HG02623 (cell line): ENCODE results near the gene CFAP92.

Source experiments
- ATAC-seq: cut with Tn5 transposase; IDR thresholded peaks from one replicate; pipeline ENCODE4 v1.9.1; 2021; ENCODE audit warnings: moderate library complexity; ENCODE audit not compliant: unreplicated experiment

Gene CFAP92, protein sequence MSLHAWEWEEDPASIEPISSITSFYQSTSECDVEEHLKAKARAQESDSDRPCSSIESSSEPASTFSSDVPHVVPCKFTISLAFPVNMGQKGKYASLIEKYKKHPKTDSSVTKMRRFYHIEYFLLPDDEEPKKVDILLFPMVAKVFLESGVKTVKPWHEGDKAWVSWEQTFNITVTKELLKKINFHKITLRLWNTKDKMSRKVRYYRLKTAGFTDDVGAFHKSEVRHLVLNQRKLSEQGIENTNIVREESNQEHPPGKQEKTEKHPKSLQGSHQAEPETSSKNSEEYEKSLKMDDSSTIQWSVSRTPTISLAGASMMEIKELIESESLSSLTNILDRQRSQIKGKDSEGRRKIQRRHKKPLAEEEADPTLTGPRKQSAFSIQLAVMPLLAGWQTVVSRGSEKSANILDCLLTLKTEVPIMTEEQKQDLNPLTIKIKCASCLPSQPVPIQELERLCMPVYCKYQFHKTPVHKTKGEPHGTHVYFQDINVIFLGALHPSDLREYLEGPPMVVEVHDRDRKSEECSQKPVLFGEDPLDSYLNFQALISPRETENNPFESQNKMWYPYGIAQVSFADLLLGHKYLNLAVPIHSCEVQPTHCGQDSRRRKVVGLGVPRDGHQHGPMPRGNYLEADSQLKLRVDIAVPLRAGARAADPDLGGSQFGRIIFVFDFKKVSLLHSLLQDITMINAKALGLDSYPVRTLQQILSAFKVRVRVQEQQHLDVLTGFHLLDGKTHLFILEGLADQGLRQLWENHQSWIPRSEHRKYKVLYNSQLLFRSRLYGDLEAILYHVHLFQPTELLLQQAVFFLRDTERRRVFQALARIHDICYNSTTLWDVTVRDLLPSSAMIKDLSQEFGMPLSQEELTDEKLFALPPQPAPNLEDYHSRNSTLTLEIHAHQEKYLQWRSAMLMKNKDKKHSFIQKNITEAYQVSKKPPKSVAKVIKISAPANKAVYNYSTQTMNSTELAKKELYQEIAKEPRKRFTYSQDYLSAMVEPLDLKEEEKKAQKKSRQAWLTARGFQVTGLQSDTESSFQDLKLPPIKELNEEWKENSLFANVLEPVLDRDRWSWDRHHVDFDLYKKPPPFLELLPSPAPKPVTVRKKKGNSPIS

DNA sequence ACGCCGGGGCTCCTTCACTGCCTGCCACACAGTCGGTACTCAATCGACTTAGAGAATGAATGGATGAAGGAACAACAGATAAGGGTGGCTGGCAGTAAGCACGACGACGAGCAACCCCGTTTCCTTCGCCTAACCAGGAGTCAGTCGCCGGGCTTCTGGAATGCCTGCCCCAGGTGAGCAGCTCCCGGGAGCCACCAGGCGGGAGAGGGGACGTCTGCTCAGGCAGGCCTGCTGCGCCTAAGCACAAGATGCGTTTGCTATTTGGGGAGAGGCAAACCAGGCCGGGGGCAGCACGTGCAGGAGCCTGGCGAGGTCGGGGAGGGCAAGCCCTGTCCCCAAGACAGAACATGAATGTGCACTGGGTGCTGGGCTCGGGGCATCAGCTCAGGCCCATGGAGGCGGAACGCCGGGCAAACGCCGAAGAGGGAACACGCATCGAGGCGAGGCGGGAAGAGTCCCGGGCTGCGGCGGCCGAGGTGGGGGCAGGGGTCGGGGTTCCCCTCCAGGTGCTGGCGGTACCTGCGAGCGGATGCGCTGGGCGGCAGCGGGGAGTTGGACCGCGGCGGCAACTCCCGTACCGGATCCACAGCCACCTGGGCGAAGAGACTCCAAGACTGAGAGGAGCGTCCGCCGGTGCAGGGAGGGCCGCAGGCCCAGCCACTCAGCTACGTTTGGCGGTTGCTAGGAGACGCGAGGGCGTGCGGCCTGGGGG, at the start of gene CFAP92:
Gene CFAP92 (minus strand): TSS at position 616 of the 712 bp plus-strand sequence. CDS start 772 bp downstream, outside the sequence.
- ATAC-seq, result peak; percentile 73

GRCh38 chr3:129040579-129041300, 46.9 kb upstream of the CFAP92 start:
- ATAC-seq, result no peak

DNA sequence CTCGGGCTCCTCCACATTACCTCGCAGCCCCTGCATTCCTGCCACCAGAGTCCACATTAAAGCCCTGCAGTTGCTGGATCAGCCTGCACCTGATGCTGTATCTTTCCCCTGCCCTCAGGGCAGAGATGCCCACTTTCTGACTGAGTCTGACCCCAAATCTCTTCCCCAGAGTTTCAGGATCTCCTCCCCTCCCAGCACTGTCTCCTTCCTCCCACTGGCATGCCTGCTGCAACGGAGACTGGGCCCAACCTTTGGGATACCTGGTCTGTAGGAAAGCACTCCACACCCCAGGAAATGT, 46.1 kb upstream of the CFAP92 start:
- ATAC-seq, result no peak

DNA sequence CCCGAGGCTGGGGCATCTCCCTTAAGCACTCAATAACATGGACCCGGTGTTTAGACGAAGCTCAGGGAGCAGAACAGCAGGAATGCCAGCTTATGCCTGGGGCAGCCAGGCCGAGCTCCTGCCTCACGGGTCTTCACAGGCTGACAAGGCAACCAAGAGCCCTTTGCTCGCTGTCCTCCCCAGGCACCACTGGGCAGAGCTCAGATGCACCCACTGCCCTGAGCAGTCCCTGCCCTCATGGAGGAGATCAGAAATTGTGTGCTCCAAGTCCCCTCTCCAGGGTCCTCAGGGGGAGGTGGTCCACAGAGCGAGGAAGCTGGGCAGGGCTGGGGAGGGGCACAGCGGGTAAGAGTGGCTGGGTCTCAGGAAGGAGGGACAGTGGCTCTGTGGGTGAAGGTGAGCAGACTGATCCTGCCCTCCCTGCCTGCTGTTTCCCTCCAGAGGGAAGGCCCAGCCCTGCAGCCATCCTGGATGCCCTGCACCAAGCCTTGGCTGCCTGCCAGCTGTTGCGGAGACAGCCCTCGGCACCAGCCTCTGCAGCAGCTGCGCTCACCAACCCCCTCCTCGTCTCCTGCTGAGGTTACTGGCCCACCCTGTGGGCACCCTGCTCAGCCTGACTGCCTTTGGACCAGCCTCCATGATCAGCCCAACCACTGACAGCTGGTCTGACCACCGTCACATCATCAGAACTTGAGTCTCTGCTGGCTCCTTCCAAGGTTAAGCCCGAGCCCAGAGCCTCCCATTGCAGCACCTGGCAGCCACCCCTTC, 45.6 kb upstream of the CFAP92 start:
- no peak for ATAC-seq

DNA sequence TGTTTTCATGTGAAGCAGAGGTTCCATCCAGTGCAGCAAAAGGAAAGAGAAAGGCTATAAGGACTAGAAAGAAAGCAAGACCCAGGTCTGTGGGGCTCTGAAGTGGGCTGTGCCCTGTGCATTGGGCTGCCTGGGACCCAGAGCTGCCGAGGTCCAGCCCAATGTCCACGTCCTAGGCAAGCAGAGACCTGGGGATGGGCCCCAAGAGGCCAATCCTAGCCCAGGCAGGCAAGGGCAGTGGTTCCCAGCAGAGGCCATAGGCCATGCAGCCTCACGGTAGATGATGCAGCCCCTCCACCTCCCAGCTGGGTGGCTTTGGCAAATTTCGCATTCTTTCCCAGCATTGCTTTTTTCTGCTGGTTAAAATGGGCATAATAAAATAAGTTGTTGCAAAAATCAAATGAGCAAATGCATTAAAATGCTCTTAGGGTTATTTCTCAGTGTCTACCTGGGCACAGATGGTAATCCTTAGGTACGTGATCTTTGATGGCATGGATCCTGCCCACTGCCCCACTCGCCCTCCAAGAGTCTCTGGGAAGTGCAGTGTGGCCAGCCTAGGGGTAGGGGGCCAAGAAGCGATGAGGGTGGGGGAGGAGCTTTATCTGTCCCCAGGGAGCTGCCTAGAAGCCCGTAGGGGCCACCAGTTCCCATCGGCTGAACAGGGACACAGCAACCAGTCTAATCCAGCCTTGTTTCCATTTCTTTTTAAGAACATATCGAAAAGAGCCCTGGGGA, 44.4 kb upstream of the CFAP92 start:
- ATAC-seq, result no peak

DNA sequence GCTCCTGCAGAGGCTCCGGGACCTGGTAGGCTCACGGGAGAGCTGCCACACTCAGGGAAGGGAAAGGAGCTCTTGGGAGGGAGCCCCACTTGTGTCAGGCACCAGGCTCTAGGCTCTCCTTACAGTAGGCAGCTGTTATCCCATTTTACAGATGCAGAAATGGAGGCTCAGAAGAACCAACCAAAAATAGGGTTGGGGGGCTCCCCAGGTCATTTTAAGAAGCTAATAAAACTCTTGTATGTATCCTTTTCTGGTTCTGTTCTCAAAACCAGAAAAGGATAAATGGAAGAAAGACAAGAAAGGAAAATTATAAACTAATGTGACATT, 43.2 kb upstream of the CFAP92 start:
- no peak for ATAC-seq

DNA sequence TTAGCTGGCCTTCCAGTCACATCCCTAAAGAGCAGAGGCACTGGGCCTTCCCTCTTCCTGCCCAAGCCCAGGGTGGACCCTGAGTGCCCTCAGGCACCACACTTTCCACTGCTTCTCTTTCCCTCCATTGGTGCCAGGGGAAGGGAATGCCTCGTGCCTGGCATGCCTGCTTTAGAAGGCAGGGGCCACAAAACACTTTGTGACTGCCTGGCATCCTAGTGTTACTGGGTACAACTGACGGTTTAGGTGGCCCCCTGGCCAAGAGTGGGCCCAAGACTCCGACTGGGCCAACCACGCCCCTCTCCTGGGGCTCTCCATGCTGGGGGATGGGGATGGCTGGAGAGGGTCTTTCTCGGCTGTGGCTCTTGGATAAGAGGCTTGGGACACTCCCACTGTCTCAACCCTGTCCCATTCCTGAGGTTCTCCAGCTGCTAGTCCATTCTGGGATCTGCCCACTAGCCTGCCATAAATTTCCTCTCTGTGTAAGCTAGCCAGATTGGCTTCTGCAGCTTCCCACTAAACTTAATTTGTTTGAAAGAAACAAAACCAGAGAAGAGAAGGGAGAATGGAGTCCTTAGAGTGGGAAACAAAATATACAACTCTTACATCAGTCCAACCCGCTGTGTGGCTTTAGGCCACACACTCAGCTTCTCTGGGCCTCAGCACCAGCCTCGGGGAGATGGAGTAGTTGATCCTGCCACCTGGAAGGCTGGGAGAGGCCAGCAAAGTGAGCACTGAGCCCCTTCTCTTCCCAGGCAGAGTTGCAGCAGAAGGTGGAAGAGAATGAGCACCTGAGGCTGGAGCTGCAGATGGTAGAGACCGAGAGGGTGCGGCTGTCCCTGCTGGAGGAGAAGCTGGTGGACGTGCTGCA, 42.6 kb upstream of the CFAP92 start:
- ATAC-seq, result no peak

DNA sequence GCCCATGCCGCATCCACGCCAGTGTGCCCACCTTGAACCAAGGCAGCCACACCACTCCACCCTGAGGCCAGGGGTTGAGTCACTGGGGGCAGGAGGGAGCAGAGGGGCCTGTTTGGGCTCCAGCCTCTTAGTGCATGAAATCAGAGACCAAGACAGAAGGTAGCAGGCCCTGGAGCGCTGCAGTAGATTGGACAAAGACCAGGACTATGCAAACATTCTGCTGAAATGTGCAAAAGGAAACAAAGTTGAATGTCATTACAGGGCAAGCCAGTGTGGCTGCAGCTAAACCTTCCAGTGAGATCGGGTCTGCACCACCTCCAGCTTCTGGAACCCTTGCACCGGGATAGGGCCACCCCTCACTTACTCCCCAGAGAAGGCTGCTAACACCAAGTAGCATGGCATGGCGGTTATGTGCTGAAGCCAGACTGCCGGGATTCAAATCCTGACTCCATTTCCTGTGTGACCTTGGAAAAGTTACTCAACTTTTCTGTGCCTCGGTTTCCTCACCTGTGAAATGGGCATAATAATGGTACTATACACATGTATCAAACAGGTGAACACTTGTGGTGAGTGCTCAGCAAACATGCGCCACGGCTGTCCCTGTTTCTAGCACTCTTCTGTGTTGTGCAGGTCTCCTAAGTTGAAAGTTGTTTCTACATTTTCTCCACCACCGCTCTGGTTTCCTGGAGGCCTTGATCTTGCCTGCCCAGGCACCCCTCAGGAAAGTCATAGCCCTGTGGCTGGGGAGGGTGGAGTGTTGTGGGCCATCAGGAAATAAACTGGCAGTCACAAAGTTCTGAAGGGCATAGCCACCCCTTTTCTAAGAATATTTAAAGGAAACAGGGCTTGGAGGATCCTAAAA, 41.7 kb upstream of the CFAP92 start:
- ATAC-seq, result no peak

DNA sequence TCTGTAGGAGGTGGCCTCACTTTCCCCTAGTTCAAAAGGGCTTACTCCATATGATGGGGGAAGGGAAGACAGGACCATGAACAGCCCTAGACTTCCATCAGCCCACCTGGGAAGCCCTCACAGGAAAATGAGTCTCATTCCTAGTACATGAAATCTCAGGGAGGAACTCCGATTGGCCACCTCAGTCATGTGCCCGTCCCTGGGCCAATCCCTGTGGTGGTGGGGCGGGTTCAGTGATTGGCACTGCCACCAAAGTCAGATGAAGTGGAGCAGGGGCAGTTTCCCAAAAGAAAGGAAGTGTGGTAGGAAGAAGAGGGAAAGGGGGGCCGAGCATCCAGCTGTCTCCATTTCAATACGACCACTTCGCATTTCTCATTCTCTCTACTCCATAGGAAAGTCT, 40.8 kb upstream of the CFAP92 start:
- no peak for ATAC-seq

GRCh38 chr3:129033633-129034321, 39.9 kb upstream of the CFAP92 start:
- no peak for ATAC-seq

DNA sequence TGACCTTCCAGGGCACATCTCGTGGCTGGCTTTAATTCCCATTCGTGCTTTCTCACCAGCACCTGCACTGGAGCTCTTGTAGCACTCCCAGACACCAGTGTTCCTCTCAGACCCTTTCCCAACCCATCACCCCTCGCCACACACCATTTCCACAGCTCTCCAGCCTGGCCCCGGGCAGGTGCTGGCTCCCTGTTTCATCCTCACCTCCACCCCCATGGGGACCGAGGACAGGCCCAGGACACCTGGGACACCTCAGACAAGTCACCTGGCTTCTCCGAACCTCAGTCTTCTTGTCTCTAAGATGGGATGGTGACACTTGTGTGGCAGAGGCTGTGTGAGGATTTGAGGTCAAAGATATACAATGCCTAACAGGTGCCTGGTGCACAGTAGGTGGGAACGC, 39.3 kb upstream of the CFAP92 start:
- ATAC-seq, result no peak

DNA sequence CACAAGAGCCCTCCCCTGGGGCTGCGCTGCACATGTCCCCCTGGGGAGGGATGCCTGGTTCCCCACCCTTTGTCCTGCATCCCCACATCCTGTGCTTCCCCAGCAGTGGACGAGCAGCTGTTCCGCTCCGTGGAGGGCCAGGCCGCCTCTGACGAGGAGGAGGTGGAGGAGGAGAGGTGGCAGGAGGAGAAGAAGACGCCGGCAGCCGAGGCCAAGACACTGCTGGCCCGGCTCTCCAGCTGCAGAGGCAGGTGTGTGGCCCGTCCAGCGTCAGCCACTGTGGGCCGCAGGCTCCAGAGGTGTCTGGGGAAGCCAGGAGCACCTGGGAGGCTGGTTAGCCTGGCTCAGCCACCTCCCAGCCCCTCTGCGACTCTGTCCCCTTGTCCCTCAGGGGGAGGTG, 38.8 kb upstream of the CFAP92 start:
- ATAC-seq, result no peak

GRCh38 chr3:129031476-129032215, 37.8 kb upstream of the CFAP92 start:
- ATAC-seq, result no peak

DNA sequence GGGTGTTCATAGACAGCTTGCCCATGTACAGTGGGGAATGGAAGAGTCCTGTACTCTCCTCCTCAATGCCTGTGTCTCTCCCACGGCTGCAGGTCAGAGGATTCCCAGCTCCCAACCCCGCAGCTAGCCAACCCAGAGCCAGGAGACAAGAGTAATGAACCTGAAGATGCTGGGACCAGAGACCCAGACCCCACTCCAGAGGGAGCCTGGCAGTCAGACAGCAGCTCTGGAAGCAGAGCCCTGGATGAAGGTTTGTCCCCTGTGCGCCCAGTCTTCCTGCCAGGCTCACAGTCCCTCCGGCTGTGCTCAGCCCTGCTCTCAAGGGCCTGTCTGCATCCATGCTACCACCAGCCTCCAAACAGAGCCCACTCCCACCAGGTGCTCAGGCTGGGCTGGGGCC, 36.7 kb upstream of the CFAP92 start:
- no peak for ATAC-seq

DNA sequence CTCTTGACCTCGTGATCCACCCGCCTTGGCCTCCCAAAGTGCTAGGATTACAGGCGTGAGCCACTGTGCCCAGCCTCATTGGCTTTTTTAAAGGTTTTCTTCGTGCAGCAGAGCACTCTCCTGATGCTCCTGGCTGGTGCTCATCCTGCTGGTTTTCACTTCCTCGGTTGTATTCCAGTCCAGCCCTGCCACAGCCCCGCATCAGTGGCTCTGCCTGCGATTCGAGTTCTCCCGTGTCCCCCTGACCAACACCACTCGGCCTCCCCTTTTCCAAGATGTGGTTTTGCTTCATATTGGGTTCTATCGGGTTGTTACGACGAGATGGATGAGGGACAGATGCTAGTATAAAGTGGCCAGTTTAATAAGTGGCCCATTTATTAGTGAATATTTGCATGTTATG, 35.0 kb upstream of the CFAP92 start:
- ATAC-seq, result no peak

DNA sequence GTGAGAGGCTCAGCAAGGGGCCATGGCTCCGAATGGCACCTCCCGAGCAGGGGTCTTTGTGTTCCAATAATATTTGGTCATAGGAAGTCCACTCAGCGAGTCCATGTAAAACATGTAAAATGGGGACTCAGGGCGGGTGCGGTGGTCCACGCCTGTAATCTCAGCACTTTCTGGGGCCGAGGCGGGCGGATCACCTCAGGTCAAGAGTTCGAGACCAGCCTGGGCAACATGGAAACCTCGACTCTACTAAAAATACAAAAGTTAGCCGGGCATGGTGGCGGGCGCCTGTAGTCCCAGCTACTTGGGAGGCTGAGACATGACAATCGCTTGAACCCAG, 33.6 kb upstream of the CFAP92 start:
- no peak for ATAC-seq
